MM.1S (cell line): ENCODE measurements around the gene PKN1.

Experiments used
- EZH2 ChIP-seq: fragments of 300-600 bp; sonication (generic); optimal IDR thresholded peaks from 2 replicates; pipeline ENCODE3; 2017; ENCODE audit warnings: low read depth, mild to moderate bottlenecking, antibody characterized with exemption, low read length, mixed read lengths
- EZH2phosphoT487 ChIP-seq: fragments of 300-600 bp; sonication (generic); IDR thresholded peaks from 2 replicates; pipeline ENCODE4 v1.6.1; 2018; ENCODE audit warnings: antibody characterized with exemption, low read length
- TF ChIP-seq, protein P1 (sequence below): fragments of 300-600 bp; sonication (generic); IDR thresholded peaks from 2 replicates; pipeline ENCODE4 v1.5.1; 2016; ENCODE audit warnings: antibody characterized with exemption, low read length, mixed read lengths

- TF ChIP-seq, protein P1, sequence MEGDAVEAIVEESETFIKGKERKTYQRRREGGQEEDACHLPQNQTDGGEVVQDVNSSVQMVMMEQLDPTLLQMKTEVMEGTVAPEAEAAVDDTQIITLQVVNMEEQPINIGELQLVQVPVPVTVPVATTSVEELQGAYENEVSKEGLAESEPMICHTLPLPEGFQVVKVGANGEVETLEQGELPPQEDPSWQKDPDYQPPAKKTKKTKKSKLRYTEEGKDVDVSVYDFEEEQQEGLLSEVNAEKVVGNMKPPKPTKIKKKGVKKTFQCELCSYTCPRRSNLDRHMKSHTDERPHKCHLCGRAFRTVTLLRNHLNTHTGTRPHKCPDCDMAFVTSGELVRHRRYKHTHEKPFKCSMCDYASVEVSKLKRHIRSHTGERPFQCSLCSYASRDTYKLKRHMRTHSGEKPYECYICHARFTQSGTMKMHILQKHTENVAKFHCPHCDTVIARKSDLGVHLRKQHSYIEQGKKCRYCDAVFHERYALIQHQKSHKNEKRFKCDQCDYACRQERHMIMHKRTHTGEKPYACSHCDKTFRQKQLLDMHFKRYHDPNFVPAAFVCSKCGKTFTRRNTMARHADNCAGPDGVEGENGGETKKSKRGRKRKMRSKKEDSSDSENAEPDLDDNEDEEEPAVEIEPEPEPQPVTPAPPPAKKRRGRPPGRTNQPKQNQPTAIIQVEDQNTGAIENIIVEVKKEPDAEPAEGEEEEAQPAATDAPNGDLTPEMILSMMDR: no peak
- TF ChIP-seq EZH2 (no peak), EZH2phosphoT487 (no peak)
Measured at GRCh38 chr19:14446336-14447036, 13.4 kb downstream of the PKN1 start.
